Glutamatergic neuron (in vitro differentiated cells): ENCODE measurements around the gene LCN10. TPM values are rescaled to one million over a fixed set of nuclear protein-coding genes. Genes with fewer than 3 reads are reported as not detected.
"Not testable (repeated sequence)": the region's sequence is repeated elsewhere in the genome, so short reads cannot be mapped to it uniquely, and the experiment has no call there.

Source experiments
- DNase-seq: peaks from one replicate; pipeline ENCODE4 v3.0.0; 2022
- H3K27ac Mint-ChIP-seq: one replicate; pipeline ENCODE4 v1.8.0; 2020; ENCODE audit warnings: mild to moderate bottlenecking, mixed read lengths, inconsistent platforms; ENCODE audit not compliant: unreplicated experiment
- H3K27me3 Mint-ChIP-seq: one replicate; pipeline ENCODE4 v1.8.0; 2020; ENCODE audit warnings: mild to moderate bottlenecking, moderate library complexity, mixed read lengths, inconsistent platforms; ENCODE audit not compliant: unreplicated experiment
- H3K36me3 Mint-ChIP-seq: one replicate; pipeline ENCODE4 v1.8.0; 2020; ENCODE audit warnings: mild to moderate bottlenecking, mixed read lengths, inconsistent platforms; ENCODE audit not compliant: unreplicated experiment
- H3K4me1 Mint-ChIP-seq: one replicate; pipeline ENCODE4 v1.8.0; 2020; ENCODE audit warnings: mild to moderate bottlenecking, low read depth, mixed read lengths, inconsistent platforms; ENCODE audit not compliant: unreplicated experiment
- H3K4me3 Mint-ChIP-seq: one replicate; pipeline ENCODE4 v1.8.0; 2020; ENCODE audit warnings: mild to moderate bottlenecking, mixed read lengths, inconsistent platforms; ENCODE audit not compliant: unreplicated experiment
- H3K9me3 Mint-ChIP-seq: one replicate; pipeline ENCODE4 v1.8.0; 2020; ENCODE audit warnings: mild to moderate bottlenecking, moderate library complexity, mixed read lengths, inconsistent platforms; ENCODE audit not compliant: unreplicated experiment
- total RNA-seq: library from RNA; stranded (reverse); fragmentation: NEBNext Ultra II Directional; extraction: Animal tissue kit (Norgen Biotek cat#: 25700); gene quantifications from one replicate; pipeline ENCODE4 v1.2.1, GENCODE V29; 2021; ENCODE audit not compliant: unreplicated experiment
- TF ChIP-seq, protein P1 (sequence below): fragments of 200-600 bp; sonication (generic); IDR thresholded peaks from one replicate; pipeline ENCODE4 v1.5.0; 2021; ENCODE audit not compliant: partially characterized antibody, unreplicated experiment

LCN10 gene
- total RNA-seq, 1 donor from 2014 or later: not detected

- peaks cover 7% of the 10 kb centered on the region for H3K36me3 Mint-ChIP-seq
- peaks cover 8% of the 10 kb centered on the region for H3K4me1 Mint-ChIP-seq
- peak overlapping the region; percentile 52 for H3K27ac Mint-ChIP-seq
- no peak for DNase-seq
- TF ChIP-seq, protein P1, sequence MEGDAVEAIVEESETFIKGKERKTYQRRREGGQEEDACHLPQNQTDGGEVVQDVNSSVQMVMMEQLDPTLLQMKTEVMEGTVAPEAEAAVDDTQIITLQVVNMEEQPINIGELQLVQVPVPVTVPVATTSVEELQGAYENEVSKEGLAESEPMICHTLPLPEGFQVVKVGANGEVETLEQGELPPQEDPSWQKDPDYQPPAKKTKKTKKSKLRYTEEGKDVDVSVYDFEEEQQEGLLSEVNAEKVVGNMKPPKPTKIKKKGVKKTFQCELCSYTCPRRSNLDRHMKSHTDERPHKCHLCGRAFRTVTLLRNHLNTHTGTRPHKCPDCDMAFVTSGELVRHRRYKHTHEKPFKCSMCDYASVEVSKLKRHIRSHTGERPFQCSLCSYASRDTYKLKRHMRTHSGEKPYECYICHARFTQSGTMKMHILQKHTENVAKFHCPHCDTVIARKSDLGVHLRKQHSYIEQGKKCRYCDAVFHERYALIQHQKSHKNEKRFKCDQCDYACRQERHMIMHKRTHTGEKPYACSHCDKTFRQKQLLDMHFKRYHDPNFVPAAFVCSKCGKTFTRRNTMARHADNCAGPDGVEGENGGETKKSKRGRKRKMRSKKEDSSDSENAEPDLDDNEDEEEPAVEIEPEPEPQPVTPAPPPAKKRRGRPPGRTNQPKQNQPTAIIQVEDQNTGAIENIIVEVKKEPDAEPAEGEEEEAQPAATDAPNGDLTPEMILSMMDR: no peak
- no peak overlapping the region for H3K4me3 Mint-ChIP-seq
- peaks cover 6% of the 10 kb centered on the region for H3K27me3 Mint-ChIP-seq
- H3K9me3 Mint-ChIP-seq: peaks cover 15% of the 10 kb centered on the region
These were observed 13.3 kb upstream of the LCN10 start for GRCh38 chr9:136756134-136756438.

- not testable (repeated sequence) for H3K27me3 Mint-ChIP-seq, H3K4me3 Mint-ChIP-seq, H3K36me3 Mint-ChIP-seq, H3K4me1 Mint-ChIP-seq, H3K27ac Mint-ChIP-seq, DNase-seq
- H3K9me3 Mint-ChIP-seq: peaks cover 12% of the 10 kb centered on the region
These were observed 12.8 kb upstream of the LCN10 start for GRCh38 chr9:136755302-136756133.

DNA sequence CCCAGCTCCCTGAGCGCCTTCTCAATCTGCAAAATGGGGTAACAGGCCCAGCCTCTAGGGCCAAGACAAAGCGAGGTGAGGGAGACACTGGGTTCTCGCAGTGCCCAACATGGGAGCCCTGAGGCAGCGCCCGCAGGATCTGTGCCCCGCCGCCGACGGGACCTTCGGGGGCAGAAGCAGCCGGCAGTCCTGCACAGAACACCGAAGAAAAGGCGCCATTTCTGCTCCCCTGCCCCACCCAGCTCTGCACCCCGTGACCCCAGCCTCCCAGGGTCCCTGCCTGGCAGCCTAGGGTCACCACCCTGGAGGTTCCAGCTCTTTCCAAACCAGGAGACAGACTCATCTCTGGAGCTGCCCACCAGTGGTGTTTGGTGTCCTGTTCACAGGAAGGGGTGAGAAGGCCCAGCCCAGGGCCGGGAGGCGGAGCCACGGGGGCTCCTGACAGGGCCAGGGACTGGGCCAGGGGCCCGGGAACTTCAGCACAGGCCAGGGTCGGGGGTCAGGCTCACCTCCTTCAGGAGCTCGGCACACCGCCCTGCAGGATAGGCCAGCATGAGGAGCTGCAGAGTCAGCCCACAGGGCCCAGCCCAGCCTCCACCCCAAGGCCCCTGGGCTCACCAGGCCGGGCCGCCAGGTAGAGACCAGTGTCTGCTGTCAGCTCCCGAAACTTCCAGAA, 12.0 kb upstream of the LCN10 start:
- Mint-ChIP-seq H3K27ac (no peak overlapping the region), H3K36me3 (peaks cover 7% of the 10 kb centered on the region), H3K4me1 (peaks cover 2% of the 10 kb centered on the region), H3K27me3 (peaks cover 3% of the 10 kb centered on the region), H3K9me3 (peaks cover 12% of the 10 kb centered on the region), H3K4me3 (no peak overlapping the region)
- TF ChIP-seq, protein P1: no peak
- no peak for DNase-seq

DNA sequence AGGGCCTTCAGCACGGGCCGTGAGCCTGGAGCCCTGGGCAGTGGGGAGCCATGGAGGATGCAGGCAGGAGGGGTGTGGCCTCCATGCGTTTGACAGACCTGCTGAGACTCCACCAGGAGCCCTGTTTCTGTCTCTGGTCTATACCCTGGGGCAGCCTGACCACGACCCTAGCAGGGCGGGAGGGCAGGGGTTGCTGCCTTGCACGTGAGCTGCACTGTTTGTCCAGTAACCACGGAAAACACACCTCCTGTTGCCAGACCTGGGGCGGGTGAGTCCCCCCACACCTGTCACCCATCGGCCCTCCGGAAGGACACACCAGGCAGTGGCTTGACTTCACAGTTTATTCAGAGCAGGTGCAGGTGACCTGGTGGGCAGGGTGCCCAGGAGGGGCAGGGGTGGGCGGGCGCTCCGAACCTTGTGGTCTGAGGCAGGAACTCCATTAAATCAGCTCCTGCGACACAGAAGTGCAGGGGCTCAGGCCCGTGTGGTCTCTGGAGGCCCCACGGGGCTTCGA, 11.4 kb upstream of the LCN10 start:
- no peak overlapping the region for H3K27ac Mint-ChIP-seq
- H3K36me3 Mint-ChIP-seq: peaks cover 7% of the 10 kb centered on the region
- peaks cover 12% of the 10 kb centered on the region for H3K9me3 Mint-ChIP-seq
- H3K4me1 Mint-ChIP-seq: no peaks in the 10 kb centered on the region
- DNase-seq: no peak
- peaks cover 3% of the 10 kb centered on the region for H3K27me3 Mint-ChIP-seq
- no peak overlapping the region for H3K4me3 Mint-ChIP-seq
- TF ChIP-seq, protein P1: no peak

GRCh38 chr9:136753371-136754058, 10.8 kb upstream of the LCN10 start:
- H3K4me3 Mint-ChIP-seq: no peak overlapping the region
- DNase-seq: no peak
- H3K36me3 Mint-ChIP-seq: peaks cover 7% of the 10 kb centered on the region
- no peak overlapping the region for H3K27ac Mint-ChIP-seq
- H3K4me1 Mint-ChIP-seq: no peaks in the 10 kb centered on the region
- TF ChIP-seq, protein P1: no peak
- peaks cover 12% of the 10 kb centered on the region for H3K9me3 Mint-ChIP-seq
- H3K27me3 Mint-ChIP-seq: peaks cover 3% of the 10 kb centered on the region
